ENCODE results near the gene KCNH5.

Gene KCNH5

DNA sequence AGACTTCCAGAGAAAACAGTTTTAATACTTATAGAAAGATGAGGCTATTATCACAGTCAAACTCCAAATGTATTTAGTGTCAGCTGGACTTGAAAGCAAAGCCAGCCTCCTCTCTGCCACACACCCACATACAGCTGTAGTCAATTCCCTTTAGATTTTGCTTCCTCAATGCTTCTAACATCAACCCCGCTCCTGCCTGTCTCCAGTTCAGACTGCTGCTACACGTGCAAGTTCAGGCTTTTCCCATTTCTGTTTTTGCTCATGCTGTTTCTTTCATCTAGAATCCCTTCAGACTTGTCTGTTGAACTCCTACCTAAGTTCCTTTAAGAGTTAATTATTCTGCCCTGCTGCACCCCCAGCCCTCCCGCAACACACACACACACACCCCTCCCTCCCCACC is 380.0 kb downstream of the KCNH5 start:
- no peak for DNase-seq (ENCODE audit: low read depth)
- TF ChIP-seq, protein P1, sequence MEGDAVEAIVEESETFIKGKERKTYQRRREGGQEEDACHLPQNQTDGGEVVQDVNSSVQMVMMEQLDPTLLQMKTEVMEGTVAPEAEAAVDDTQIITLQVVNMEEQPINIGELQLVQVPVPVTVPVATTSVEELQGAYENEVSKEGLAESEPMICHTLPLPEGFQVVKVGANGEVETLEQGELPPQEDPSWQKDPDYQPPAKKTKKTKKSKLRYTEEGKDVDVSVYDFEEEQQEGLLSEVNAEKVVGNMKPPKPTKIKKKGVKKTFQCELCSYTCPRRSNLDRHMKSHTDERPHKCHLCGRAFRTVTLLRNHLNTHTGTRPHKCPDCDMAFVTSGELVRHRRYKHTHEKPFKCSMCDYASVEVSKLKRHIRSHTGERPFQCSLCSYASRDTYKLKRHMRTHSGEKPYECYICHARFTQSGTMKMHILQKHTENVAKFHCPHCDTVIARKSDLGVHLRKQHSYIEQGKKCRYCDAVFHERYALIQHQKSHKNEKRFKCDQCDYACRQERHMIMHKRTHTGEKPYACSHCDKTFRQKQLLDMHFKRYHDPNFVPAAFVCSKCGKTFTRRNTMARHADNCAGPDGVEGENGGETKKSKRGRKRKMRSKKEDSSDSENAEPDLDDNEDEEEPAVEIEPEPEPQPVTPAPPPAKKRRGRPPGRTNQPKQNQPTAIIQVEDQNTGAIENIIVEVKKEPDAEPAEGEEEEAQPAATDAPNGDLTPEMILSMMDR (conservative IDR thresholded peaks at IDR 0.05; ENCODE audit: low read depth, low read length), result no peak
- no peak overlapping the region for H3K4me3 ChIP-seq (ENCODE audit: low read depth, low read length)

DNA sequence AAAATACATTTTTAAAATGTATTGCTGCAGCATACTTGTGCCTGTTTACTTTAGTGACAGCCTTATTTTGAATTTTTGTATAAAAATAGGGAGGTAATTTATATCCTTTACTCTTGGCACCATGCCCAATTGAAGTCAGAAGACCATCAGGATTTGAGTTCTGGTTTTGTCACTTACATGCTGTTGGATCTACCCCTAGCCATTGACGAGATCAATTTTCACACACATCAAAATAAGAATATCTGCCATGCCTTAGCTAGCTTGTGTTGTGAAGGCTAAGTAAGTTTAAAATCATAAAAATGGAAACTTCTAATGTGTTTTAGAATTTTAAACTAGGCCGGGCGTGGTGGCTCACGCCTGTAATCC is 381.8 kb downstream of the KCNH5 start:
- TF ChIP-seq, protein P1 (conservative IDR thresholded peaks at IDR 0.05; ENCODE audit: low read depth, low read length), result no peak
- no peak overlapping the region for H3K4me3 ChIP-seq (ENCODE audit: low read depth, low read length)
- no peak for DNase-seq (ENCODE audit: low read depth)

DNA sequence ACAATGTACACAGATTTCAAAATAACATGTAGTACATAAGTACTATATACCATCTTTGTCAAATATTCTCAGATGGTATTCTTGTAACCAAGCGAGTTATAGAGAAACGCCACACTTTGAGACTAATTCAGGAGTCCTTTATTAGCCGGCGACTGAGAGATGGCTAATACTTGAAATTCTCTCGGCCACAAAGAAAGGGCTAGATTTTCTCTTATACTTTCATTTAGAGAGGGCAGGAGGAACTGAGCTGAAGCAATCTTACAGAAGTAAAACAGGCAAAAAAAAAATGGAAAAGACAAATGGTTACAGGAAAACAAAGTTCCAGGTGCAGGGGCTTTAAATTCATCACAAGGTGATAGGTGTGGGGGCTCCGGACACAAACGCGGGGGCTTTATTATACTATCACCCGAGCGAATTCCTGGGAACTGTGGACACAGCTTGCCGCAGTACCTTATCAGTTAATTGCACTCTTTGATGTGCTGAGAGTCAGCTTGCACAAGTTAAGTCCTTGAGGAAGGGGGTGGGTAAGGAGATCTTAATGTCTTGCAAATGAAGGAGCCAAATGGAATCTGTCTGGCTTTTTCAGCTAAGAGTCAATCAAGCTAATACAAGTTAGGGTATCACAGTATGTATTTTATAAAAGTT is 382.3 kb downstream of the KCNH5 start:
- DNase-seq (ENCODE audit: low read depth), result no peak
- no peak overlapping the region for H3K4me3 ChIP-seq (ENCODE audit: low read depth, low read length)
- TF ChIP-seq, protein P1 (conservative IDR thresholded peaks at IDR 0.05; ENCODE audit: low read depth, low read length), result no peak

DNA sequence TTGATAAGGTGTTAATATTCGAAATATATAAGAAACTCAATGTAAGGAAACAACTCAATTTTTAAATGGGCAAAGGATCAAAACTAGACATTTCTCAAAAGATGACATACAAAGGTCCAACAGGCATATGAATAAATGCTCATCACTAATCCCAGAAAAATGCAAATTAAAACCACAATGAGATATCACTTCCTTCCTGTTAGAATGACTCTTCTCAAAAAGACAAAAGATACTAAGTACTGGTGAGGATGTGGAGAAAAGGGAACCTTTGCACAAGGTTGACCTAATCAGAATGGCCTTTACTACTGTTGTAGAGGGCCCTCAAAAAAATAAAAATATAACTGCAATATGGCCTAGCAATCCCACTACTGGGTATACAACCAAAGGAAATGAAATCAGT is 383.4 kb downstream of the KCNH5 start:
- no peak overlapping the region for H3K4me3 ChIP-seq (ENCODE audit: low read depth, low read length)
- no peak for DNase-seq (ENCODE audit: low read depth)
- TF ChIP-seq, protein P1 (conservative IDR thresholded peaks at IDR 0.05; ENCODE audit: low read depth, low read length), result no peak

DNA sequence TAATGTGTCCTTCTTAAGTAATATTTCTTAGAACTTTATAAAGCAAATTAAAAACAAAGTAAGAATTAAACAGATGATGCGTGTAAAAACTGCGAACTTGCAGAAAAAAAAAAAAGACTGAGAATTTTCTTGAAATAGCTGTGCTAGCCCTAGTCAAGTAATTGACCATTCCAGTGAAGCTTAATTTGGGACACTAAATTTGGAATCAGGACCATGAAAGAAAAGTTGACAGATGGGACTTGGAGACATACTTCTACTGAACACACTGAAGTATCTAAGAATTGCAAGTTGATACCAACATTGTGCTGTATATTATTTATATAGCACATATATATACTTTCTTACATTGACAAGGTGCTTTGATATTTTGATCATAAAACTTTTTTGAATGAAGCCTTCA is 386.6 kb downstream of the KCNH5 start:
- no peak overlapping the region for H3K4me3 ChIP-seq (ENCODE audit: low read depth, low read length)
- no peak for DNase-seq (ENCODE audit: low read depth)
- TF ChIP-seq, protein P1 (conservative IDR thresholded peaks at IDR 0.05; ENCODE audit: low read depth, low read length), result no peak

DNA sequence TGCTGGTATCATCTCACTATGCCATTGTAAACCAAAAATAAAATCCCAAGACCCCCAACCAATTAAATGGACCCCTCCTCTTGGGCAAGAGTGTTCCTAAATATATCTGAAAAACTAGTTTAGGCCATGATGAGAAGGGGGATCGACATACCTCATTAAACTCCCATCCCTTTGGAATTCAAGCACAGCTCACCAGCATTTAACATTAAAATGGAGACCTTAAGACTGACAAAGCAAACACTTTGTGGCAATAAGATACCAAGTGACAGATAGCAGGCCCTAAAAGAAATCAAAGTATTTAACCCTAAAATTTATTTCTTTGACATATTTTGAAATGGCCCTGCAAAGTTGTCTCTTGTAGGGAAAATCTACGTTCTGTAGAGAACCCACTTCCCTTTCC is 387.9 kb downstream of the KCNH5 start:
- TF ChIP-seq, protein P1 (conservative IDR thresholded peaks at IDR 0.05; ENCODE audit: low read depth, low read length), result no peak
- DNase-seq (ENCODE audit: low read depth), result no peak
- H3K4me3 ChIP-seq (ENCODE audit: low read depth, low read length), result no peak overlapping the region

DNA sequence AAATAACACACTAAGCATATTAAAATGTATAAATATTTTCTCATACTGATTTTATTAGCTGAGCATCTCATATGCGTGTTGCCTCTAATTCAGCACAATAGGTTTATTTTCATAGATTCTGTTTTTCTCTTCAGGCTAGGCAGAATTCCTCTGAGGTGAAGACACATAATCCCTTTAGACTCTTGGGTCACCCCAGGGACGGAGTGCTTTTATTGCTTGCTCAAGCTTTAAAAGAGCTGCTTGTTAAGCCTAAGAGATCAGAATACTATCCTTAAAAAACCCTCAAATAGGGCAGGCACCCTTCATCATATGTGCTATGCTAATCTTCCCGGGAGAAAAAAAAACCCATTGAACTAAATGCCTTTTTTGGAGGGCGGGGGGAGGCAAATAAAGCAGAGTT is 390.1 kb downstream of the KCNH5 start:
- TF ChIP-seq, protein P1 (conservative IDR thresholded peaks at IDR 0.05; ENCODE audit: low read depth, low read length), result no peak
- DNase-seq (ENCODE audit: low read depth), result no peak

More for the DNA sequence above, 390.1 kb downstream of the KCNH5 start:
- H3K4me3 ChIP-seq (ENCODE audit: low read depth, low read length), result no peak overlapping the region
